Amygdala (tissue), 56 donors: ENCODE data around the gene WDR17.
A peak's percentile ranks its signal among the peaks of the same experiment; 100 is the strongest.
"Not testable (repeated sequence)": the region's sequence is repeated elsewhere in the genome, so short reads cannot be mapped to it uniquely, and the experiment has no call there.

Source experiments
- DNase-seq, 56 donors: peaks; one replicate each; lab custom pipeline; 2025; lab: John Stamatoyannopoulos, UW

The WDR17 gene

DNA sequence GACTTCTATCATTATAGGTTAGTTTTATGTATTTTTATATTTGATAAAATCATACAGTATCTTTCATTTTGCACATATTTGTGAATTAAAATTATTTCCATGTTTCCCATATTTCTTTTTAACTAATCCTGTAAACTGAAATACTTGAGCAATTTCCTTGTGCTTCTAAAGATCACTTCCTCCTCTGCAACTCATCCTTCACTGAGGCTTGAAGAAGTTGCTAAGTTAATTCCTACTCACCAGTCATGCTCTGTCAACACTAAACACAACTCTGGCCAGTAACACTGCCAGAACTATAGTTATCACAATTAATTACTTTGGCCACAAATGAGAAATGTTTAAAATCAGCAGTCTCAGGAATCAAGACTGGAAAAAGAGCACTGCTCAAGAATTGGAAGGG, 123.0 kb downstream of the WDR17 start:
- no peak for DNase-seq

DNA sequence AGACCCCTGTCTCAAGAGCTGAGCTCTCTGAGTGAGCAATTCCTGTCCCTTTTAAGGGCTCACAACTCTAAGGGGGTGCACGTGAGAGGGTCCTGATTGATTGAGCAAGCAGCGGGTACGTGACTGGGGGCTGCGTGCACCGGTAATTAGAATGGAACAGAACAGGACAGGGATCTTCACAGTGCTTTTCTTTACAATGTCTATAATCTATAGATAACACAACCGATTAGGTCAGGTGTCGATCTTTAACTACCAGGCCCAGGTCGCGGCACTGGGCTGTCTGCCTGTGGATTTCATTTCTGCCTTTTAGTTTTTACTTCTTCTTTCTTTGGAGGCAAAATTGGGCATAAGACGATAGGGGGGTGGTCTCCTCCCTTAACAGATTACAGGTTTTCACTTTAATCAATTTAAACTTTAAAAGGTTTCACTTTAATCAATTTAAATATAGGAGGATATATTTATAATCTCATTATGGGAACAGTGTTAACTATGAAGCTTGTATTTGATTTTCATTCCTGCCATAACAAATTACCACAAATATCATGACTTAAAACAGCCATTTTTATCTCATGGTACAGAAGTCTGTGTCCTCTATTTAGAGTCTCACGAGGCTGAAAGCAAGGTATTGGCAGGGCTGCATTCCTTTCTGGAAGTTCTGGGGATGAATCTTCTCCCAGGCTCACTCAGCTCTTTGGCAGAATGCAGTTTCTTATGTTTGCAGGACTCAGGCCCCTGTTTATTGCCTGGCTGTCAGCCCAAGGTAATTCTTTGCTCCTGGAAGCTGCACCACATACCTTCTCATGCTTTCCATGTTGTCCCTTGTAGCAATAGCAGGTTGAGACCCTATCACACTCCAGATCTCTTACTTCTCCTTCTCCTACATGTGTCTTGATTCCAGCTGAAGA, 124.5 kb downstream of the WDR17 start:
- no peak for DNase-seq

- no peak for DNase-seq
Observed at GRCh38 chr4:176191974-176192373, 126.3 kb downstream of the WDR17 start.

GRCh38 chr4:176193126-176193525, 127.5 kb downstream of the WDR17 start:
- DNase-seq: no peak

DNA sequence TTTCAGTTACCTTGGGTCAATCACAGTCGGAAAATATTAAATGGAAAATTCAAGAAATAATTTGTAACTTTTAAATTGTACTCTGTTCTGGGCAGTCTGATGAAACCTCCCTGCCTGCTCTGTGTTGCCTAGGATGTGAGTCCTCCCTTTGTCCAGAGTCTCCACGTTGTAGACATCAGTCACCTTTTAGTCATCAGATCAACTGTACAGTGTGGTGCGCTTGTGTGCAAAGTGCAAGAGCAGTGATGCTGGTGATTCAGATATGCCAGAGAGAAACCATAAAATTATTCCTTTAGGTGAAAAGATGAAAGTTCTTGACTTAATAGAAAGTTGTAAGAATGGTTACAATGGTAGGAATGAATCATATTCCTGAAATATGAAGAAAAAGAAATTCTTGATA, 128.3 kb downstream of the WDR17 start:
- DNase-seq: no peak

DNA sequence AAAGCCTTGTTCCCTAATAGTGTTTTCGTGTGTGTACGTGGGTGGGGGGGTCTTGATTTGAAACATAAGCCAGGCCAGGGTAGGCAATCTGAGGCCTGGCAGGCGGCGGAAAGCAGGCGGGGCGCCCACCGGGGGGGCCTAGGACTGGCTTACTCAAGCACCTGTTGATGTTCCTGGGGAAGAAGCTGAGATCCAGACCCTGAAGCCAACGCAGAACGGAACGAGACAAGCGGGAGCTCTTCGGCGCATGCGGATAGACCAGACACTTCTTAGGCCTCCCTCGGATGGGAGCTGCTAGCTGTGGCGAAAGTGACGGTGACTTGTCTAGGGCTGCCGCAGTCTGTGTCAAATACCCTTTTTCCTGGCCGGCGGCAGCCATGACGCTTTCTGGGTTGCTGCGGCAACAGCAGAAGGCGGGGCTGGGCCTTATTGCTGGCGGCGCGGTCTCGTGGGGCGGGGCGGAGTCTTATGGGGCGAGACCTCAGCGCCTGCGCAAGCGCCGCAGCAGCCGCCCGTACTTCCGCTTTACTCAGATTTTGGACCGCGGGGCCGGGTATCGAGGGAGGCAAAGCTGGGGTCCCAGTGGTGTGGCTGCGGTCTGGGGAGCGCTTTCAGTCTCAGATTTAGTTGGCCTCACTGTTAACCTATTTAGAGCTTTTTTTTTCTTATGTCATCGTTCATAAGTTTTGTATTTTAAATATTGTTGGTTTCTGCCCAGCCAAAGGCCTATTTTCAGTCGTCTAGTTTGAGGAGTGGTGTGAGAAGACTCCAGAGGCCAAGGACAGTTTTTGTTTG, 129.7 kb downstream of the WDR17 start, which contains the start of gene SPATA4:
Gene SPATA4, minus strand, starts transcription at position 402 of the 795 bp plus-strand sequence. Its CDS starts 23 bp downstream, at position 379.
- DNase-seq: peak; percentile 35 to 95 (median 86)

DNA sequence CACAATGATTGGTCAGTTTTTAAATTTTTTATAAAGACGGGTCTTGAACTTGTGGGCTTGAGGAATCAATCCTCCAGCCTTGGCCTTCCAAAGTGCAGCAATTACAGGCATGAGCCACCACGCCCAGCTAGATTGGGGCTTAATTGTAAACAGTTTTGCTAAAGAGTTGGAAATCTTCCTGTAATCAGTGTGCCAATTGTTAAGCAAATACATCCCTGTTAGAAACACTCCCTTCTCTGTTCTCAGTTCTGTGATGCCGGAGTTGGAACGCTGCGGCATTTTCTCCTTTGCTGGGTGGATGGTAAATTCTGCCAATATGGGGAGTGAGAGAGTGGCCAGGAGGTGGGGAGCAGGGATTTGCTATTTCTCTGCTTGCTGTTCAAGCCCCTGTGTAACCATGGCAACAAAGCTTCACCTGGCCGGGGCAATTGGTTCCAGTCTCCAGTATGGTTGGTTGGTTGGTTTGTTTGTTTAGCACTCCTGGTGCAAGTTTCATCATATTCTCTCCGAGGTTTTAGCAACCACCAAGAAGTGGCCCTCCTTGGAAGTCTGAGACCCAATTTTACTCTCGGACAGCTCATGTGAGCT, 132.8 kb downstream of the WDR17 start:
- DNase-seq: no peak

GRCh38 chr4:176205299-176205698, 139.7 kb downstream of the WDR17 start:
- no peak for DNase-seq

DNA sequence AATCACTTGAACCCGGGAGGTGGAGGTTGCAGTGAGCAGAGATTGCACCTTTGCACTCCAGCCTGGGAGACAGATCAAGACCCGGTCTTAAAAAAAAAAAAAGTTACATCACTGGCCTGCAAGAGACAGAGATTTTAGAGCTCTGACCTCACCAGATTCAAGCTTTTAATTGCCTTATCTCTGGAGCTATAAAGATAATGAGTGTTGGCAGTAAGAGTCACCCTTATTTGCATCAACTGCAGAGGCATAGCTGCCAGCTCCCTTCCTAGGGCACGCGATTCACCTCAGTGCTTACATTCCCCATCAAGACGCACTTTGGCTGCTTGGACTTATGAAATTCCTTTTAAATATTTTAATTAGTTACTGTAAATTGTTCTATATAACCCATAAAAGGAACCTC, 142.2 kb downstream of the WDR17 start:
- no peak for DNase-seq

DNA sequence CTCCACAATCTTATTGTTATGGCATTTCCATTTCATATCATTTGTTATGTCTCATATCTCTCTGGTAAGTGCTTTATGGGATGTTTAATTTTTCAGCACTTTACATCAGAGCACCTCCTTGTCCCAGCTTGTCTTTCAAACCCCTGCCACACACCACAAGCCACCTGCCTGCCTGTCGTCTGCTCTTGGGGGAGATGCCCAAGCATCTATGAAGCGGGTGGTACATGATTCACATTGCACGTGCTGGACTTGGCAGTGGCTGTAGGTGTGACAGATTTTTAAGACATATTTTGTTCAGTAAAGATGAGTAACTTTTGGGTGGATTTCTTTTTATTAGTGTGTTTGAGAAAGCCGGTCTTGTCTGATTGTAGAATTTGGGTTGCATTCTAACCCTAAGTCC, 143.9 kb downstream of the WDR17 start:
- no peak for DNase-seq

DNA sequence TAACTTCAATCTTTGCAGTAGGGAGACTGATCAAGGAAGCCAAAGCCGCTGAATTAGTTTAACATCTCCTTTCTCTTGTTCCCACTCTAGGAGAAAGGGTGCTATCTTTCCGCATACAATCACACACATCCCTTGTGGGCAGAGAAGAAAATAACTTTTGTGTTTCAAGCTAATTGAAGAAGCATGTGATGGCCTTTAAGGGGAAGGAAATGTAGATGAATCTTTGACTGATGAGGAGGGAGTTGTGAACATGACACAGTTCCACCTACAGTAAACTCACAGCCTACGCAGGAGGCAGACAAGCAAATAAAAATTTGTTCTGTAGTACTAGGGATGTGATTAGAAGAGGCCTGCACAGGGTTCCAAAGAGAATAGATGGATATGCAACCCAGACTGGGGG, 144.5 kb downstream of the WDR17 start:
- DNase-seq: peak in 1 of 56 donors; percentile 14

GRCh38 chr4:176210579-176211296, 145.1 kb downstream of the WDR17 start:
- no peak for DNase-seq

GRCh38 chr4:176212351-176212750, 146.7 kb downstream of the WDR17 start:
- not testable (repeated sequence) for DNase-seq

DNA sequence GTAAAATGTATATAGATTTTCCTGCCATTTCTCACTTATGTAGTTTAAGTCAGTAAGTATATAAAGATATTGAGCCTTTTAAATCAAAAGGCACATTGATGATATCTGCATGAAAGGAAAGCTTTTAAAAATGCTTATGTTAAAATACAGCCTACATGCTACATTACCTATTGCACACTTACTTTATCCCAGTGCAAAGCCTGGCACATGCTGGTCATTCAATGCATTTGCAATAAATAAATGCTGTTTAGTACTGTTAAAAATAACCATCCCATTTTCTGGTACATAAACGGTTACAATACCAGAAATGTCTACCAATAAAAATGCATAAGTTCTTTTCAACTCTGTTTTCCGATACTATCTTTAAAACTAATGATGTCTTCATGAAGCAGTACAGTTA, 151.9 kb downstream of the WDR17 start:
- no peak for DNase-seq

DNA sequence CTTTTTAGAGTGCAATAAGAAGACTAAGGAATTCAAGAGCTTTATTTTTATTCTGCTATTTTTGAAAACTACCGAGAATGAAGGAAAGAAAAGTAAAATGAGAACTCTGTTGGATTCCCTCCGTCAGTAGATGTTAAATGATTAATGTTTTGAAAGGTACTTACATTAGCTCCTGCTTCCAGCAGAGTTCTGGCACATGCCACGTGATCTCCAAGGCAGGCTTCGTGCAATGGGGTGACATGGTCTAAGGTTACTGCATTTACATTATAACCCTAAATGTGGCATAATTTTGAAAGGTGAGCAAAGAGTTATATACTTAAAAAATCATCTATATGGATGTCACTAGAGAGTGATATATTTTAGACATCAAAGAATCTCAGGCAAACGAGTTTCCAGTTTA, 156.5 kb downstream of the WDR17 start:
- no peak for DNase-seq

DNA sequence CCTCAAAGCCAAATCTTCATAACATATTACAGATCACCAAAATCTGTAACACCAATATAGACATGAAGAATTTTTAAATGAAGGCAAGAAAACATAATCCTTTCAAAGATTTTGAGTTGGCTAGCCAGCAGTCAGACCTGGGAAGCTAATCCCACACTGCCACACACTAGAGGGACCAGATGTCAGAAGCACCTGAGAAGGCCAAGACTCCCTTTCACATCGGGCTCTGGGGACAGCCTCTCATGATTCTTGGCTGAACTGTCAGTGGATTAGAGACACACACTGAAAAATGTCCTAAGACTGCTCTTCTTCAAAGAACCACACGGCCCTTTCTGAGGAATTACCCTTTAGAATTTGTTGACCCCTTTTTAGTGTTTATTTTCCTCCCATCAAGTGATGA, 157.9 kb downstream of the WDR17 start:
- DNase-seq: no peak

GRCh38 chr4:176226736-176227135, 161.1 kb downstream of the WDR17 start:
- DNase-seq: no peak

DNA sequence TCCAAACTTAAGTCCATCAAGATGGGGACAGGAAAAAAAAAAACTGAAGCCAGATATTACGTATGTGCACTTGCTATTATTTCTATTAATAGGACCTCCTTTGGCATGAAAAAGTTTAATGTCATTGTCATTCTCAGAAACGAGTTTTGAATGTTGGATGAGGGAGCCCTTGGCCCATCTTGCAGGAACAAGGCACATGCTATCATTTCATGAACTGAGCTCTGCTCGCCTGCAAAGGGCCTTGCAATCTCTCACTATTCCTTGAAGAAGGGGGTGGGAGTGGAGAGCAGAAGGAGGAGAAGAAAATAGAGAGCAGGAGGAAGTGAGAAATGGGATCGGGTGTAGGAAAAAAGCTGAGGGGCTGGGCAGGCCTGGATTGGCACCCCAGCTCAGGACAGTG, 164.0 kb downstream of the WDR17 start:
- DNase-seq: no peak
